ENCODE data around the gene MLN.

DNA sequence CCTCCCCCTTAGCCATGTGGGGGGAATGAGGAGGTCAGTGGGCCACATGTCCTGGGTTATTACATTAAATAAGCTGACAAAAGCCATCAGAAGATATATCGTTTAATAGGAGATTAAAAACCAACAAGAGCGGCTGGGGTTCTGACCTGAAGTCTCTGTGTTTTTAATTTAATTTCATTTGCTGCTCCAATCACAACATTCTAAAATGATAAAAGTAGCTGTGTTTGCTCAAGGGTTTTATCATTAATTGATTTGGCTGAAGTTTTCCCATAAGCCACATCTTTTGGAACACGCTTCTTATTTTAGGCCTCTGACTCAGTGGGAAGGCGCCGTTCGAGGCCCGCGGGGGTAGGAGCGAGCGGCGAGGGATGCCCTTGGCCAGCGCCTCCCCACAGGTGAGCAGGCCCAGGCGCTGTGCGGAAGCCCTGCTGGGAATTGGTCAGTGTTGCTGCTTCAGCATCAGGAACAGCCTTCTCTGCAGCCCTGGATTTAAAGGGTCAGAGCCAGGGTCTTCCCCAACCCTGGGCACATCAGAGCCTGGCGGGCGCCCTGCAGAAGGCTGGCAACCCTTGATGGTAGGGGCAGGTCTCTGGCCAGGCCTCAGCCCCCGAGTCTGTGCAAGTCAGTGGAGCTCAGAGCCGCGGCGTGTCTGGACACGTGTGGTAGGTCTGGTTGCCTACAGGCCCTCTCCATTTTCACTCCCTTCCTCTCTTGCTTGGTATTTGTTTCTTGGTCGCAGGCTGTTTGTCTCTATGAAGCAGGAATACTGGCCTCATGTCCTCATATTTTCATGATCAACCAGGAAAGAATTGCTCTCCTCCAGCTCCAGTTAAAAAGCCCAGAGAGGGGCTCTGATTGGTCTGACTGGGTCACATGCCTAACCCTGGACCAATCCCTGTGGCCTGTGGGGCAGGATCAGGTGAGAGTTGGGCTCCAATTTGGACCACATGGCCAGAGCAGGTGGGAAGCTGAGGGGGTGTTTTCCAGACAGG lies 30.9 kb upstream of the MLN start:
- no peak for TF ChIP-seq POLR2AphosphoS5 (IDR thresholded peaks at IDR 0.05; ENCODE audit: low read depth)
- TF ChIP-seq, protein P1, sequence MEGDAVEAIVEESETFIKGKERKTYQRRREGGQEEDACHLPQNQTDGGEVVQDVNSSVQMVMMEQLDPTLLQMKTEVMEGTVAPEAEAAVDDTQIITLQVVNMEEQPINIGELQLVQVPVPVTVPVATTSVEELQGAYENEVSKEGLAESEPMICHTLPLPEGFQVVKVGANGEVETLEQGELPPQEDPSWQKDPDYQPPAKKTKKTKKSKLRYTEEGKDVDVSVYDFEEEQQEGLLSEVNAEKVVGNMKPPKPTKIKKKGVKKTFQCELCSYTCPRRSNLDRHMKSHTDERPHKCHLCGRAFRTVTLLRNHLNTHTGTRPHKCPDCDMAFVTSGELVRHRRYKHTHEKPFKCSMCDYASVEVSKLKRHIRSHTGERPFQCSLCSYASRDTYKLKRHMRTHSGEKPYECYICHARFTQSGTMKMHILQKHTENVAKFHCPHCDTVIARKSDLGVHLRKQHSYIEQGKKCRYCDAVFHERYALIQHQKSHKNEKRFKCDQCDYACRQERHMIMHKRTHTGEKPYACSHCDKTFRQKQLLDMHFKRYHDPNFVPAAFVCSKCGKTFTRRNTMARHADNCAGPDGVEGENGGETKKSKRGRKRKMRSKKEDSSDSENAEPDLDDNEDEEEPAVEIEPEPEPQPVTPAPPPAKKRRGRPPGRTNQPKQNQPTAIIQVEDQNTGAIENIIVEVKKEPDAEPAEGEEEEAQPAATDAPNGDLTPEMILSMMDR (conservative IDR thresholded peaks at IDR 0.05; ENCODE audit: low read depth in 2 of 2), result no peak
- TF ChIP-seq CREB1 (CRISPR knock-in tag; IDR thresholded peaks at IDR 0.05; ENCODE audit: low read depth), result no peak
- no peak for TF ChIP-seq EZH2 (IDR thresholded peaks at IDR 0.05; ENCODE audit: low read depth, unreplicated experiment)
- no peak for TF ChIP-seq ZNF114 (CRISPR knock-in tag; IDR thresholded peaks at IDR 0.05)
- no peak for TF ChIP-seq EZH2phosphoT487 (IDR thresholded peaks at IDR 0.05; ENCODE audit: unreplicated experiment)
- TF ChIP-seq JUNB (IDR thresholded peaks at IDR 0.05; ENCODE audit: unreplicated experiment), result no peak
- no peak for TF ChIP-seq ZNF331 (CRISPR knock-in tag; IDR thresholded peaks at IDR 0.05; ENCODE audit: low read depth)
